Measurements from ENCODE around the gene EMC7.
A peak's percentile ranks its signal among the peaks of the same experiment; 100 is the strongest.
"Not testable (repeated sequence)": the region's sequence is repeated elsewhere in the genome, so short reads cannot be mapped to it uniquely, and the experiment has no call there.

The EMC7 gene

GRCh38 chr15:34101366-34102174, at the start of gene EMC7, which contains the start of gene PGBD4:
Gene EMC7, minus strand, starts transcription at chr15:34101862. Its CDS starts 23 bp downstream, at chr15:34101839.
Gene PGBD4, plus strand, starts transcription at chr15:34102083. Its CDS starts 449 bp downstream, at chr15:34102532.
- peak; percentile 99 for DNase-seq (ENCODE audit: low read depth)

GRCh38 chr15:34147371-34148140, 45.9 kb upstream of the EMC7 start:
- no peak for DNase-seq (ENCODE audit: low read depth)

GRCh38 chr15:34133511-34133910, 31.8 kb upstream of the EMC7 start:
- no peak for DNase-seq (ENCODE audit: low read depth)

DNA sequence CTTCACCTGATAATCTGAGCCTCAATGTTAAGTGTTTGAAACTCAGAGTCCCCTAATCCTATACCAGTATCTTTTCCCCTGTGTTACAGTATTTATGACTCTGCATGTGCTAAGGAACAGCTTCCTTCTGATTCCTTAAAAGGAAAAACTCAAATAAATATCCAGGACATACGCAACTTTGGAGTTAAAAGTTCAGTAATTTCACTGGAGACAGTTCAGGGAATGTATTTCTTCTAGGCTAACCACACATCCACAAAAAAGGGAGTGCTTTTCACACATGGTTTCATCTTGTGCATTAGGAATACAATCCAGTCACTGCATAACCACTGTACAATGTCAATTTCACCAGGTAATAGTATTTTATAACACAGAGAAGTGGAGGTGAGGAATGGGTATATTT, 31.2 kb upstream of the EMC7 start:
- DNase-seq (ENCODE audit: low read depth), result no peak

DNA sequence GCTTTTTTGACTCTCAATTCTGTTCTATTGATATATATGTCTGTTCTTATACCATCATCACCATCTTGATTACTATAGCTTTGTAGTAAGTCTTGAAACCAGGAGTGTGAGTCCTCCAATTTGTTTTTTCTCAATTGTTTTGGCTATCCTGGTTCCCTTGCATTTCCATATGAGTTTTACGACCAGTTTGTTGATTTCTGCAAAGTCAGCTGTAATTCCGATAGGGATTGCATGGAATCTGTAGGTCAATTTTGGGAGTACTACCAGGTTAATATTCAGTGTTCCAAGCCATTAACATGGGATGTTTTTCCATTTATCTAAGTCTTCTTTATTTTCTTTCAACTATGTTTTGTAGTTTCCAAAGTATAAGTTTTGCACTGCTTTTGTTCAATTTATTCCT, 27.2 kb upstream of the EMC7 start:
- no peak for DNase-seq (ENCODE audit: low read depth)

DNA sequence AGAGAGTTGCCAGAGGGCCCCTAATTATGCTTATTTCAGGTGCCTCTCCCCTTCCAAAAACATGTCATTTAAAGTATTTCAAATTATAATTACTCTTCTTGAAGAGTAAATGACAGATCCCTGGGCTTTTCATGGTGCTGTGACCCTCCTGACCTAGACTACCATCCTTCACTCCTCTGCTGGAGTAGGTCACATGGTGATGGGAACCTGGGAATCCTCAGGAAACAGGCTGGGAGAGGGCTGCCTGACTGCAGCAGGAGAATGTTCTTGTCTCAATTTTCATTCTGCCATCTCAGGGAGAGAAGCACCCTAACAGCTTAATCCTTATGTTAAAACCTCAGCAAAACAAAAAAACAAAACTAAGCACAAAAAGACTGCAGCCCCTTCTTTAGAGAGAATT, 24.9 kb upstream of the EMC7 start:
- no peak for DNase-seq (ENCODE audit: low read depth)

DNA sequence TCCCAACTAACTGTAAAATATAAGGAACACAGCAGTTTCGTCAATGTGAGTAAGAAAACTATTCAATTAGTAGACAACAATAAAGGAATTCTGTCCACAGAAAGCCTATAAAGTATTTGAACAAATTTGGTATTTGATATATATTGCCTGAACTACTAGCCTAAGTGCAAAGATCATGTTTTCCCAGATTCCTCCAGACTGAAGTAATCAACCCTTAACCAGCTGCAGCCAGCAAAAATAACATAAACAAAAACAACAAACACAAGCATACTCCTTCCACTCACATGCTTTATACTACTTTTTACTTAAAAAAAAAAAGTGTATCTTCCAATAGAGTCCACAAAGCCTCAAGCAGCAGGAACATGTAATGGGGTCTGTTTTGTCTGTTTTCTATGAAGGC, 24.3 kb upstream of the EMC7 start:
- no peak for DNase-seq (ENCODE audit: low read depth)

DNA sequence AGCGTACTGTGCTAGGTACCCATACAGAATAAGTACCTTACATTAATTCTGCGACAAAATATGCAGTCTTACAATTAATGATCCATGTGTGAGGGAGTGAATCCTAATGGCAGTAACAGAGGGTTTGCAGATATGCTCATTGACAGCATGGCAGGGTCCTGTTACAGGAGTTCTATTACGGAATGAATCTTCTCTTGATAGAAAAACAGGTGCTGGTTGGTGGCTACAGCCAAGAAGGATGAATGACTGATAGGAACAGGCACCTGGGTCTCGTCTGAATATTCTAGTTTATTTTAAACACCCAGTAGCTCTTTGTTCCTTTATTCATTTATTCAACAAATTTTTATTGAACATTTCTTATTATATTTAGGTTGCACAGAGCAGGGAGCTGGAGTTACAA, 23.0 kb upstream of the EMC7 start:
- DNase-seq (ENCODE audit: low read depth), result no peak

GRCh38 chr15:34122771-34123183, 21.1 kb upstream of the EMC7 start:
- DNase-seq (ENCODE audit: low read depth), result no peak

GRCh38 chr15:34121786-34122185, 20.1 kb upstream of the EMC7 start:
- not testable (repeated sequence) for DNase-seq (ENCODE audit: low read depth)

DNA sequence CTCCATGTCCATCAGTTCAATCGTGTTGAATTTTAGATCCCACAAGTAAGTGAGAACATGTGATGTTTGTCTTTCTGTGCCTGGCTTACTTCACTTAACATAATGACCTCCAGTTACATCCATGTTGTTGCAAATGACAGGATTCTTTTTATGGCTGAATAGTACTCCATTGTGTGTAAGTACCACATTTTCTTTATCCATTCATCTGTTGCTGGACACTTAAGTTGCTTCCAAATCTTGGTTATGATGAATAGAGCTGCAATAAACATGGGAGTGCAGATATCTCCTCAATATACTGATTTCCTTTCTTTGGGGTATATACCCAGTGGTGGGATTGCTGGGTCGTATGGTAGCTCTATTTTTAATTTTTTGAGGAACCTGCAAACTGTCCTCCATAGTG, 18.8 kb upstream of the EMC7 start:
- DNase-seq (ENCODE audit: low read depth), result not testable (repeated sequence)

GRCh38 chr15:34119291-34119690, 17.6 kb upstream of the EMC7 start:
- DNase-seq (ENCODE audit: low read depth), result no peak

DNA sequence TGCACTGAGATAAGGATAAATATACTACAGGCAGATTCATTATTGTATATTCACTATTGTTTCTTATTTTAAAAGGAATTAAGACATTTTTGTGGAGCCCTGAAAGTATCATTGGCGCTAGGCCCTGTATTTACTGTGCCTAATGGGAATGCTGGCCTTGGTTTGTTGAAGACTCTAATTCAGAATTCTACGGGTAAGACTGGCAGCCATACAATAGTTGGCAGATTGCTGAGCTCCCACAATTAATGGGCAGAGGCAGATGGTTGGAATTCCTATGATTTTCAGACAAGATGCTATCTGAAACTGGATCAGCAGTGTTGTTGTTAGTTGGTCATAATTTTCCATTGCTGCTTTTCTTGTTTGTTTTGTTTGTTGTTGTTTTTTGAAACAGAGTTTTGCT, 15.0 kb upstream of the EMC7 start:
- no peak for DNase-seq (ENCODE audit: low read depth)

DNA sequence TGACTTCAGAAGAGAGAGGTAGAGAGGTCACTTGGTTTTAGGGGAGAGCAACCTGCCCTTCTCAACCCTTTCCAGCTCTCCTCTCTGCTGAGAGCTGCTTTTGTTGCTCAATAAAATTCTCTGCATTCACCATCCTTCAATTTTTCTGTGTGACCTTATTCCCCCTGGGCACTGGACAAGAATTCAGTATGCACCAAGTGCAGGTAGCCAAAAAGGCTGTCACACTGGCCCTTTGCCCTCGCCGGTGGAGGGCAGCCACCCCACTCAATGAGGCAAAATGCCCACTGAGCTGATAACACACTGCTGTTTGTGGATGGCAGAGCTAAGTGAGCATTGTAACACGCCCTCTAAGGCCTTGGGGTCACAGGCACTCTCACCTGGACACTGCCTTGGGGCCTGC, 13.1 kb upstream of the EMC7 start:
- DNase-seq (ENCODE audit: low read depth), result no peak

DNA sequence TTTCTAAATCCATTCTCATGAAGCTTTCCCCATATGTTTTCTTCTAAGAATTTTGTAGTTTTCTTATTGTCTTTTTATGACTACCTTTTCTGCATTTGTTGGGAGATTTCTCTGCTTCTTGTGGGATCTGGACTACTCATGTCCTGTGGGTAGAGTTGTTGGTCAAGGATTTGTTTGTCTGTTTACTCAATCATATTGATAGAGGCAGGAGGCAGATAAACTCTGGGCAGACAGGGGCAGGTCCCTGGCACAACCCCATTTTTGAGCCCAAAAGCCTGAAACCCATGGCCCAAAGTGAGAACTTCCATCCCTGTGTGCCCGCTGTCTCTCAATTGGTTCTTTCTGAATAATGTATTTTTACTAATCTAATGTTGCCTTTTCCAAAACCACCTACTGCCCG, 12.6 kb upstream of the EMC7 start:
- no peak for DNase-seq (ENCODE audit: low read depth)

- no peak for DNase-seq (ENCODE audit: low read depth)
Measured at GRCh38 chr15:34111488-34111887, 9.8 kb upstream of the EMC7 start.

GRCh38 chr15:34109797-34110663, 8.4 kb upstream of the EMC7 start:
- no peak for DNase-seq (ENCODE audit: low read depth)

GRCh38 chr15:34107315-34107714, 5.7 kb upstream of the EMC7 start:
- no peak for DNase-seq (ENCODE audit: low read depth)

DNA sequence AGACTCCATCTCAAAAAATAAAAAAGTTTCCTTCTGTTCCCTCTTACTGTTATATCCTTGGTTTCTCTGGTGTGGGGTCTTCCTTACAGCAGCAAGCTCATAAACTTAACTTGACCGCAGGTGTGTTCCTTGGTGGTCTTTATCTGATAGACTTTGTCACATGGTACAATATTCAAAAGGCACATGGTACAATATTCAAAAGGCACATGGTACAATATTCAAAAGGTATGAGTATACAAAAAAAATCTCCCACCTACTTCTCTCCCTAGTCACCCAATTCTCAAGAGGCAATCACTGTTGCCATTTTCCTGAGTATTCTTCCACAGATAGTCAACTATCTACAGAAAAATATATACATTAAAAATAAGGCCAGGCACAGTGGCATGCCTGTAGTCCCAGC, 4.8 kb upstream of the EMC7 start:
- no peak for DNase-seq (ENCODE audit: low read depth)

DNA sequence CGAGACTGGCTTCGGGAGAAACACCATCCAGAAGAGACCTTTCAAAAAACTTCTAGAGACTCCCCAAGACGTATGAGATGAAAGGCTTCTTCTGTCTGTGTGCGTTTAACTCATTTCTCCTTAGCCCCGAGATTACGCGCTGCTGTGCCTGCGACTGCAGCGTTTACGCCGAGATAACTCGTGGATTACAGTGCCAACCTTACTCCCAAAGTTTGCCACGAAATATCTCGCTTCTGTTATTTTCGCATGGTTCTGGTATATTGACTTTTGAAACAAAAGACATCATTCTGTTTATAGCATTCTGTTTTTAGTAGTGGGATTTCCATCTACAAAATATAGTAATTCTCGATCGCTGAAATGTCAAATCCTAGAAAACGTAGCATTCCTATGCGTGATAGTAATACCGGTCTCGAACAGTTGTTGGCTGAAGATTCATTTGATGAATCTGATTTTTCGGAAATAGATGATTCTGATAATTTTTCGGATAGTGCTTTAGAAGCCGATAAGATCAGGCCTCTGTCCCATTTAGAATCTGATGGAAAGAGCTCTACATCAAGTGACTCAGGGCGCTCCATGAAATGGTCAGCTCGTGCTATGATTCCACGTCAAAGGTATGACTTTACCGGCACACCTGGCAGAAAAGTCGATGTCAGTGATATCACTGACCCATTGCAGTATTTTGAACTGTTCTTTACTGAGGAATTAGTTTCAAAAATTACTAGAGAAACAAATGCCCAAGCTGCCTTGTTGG, 688 bp upstream of the EMC7 start:
- DNase-seq (ENCODE audit: low read depth), result no peak

- DNase-seq (ENCODE audit: low read depth), result no peak
Measured at GRCh38 chr15:34099914-34100313, 1.7 kb downstream of the EMC7 start.

DNA sequence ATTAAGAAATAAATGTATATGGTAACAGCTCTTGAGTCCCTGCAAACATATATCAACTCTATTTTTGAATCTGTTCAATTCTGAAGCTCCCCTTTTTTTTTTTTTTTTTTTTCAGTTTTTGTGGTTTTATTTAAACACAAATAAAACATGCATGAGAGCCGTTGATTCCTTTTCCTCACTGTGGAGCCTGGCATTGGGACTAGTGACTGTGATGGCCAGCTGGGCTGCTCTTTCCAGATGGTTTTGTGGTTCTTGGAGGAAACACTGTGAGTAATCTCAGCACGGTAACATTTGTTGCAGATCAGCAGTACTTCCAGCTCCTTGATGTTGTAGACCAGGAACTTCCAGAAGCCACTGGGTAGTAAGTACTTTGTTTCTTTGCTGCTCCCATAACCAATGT, 15.9 kb downstream of the EMC7 start:
- no peak for DNase-seq (ENCODE audit: low read depth)

Data from stromal cell of bone marrow (primary cell).